Measurements from ENCODE around the gene ATE1. TPM values are rescaled to one million over a fixed set of nuclear protein-coding genes. Genes with fewer than 3 reads are reported as not detected.

Gene ATE1
- total and polyA plus RNA-seq, 8 donors, result 24.5 to 35.4 (median 31.9) TPM

DNA sequence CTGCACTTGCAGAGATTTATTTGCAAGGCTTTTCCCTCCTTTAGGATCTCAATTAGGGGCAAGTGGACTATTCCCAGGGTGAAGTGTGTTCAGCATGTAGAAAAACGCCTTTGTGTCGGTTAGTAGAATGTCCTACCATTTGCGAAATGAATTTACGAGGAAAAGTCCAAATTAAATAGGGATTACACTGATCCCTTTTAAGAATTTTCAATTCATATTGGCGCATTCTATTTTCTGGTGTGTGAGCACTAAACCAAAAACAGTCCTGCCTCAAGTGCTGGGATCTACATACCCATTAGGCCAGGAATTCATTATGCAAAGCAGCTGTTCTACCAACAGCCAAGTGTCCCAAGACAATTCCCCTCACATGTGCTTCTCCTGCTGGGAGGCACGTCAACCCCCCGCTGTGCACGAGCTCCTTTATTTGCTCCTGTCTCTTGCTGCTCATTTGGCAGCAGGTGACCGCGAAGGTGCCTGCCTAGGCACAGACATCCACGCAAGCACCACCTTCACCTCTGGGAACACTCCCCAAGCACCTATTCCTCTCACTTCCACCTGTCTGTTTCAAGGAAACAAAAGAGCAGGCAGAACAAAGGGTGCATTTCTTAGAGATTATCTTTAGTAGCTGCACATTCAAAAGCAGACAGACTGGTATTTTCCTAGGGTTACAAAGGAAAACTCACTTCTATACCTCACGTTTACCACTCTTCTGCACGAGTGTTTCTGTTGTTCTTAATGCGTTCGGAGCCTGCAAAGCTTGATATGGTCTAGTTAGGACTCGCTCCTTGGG is 195.0 kb downstream of the ATE1 start:
- intact Hi-C loops (cut with DNase I), result loop anchor here in 1 of 2 donors (10.0 kb wide), 1 partner anchor 788 kb away; no protein-coding TSS in a partner anchor
- H3K27ac ChIP-seq, result no peak overlapping the region

DNA sequence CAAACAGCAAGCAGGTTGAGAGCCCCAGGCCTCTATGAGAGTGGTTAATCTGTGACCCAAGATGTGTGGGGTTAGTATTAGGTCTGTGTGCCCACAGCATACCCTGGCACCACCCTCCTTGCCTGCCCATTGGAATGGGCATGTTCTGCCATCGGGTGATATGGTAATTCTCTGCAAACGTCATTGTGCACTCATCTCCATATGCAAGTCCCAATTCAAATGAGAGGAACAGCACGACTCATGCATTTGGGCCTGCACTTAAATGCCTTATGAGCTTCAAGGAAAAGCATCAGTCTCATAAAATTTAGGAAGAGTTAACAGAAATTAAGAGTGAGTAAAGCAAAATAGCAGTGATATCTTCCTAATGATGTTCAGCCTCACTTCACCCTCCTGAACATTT is 195.7 kb downstream of the ATE1 start:
- no peak overlapping the region for H3K27ac ChIP-seq
- intact Hi-C loops (cut with DNase I), result loop anchor here in 1 of 2 donors (10.0 kb wide), 1 partner anchor 787 kb away; no protein-coding TSS in a partner anchor
- ATAC-seq, result no peak
- H3K9me3 ChIP-seq, result no peaks in the 10 kb centered on the region
- peaks cover 4 to 55% of the 10 kb centered on the region in 2 donors for H3K27me3 ChIP-seq
- no peaks in the 10 kb centered on the region for H3K36me3 ChIP-seq
- H3K4me1 ChIP-seq, result peaks cover 0 to 2% of the 10 kb centered on the region in 2 donors
- TF ChIP-seq, protein P1, sequence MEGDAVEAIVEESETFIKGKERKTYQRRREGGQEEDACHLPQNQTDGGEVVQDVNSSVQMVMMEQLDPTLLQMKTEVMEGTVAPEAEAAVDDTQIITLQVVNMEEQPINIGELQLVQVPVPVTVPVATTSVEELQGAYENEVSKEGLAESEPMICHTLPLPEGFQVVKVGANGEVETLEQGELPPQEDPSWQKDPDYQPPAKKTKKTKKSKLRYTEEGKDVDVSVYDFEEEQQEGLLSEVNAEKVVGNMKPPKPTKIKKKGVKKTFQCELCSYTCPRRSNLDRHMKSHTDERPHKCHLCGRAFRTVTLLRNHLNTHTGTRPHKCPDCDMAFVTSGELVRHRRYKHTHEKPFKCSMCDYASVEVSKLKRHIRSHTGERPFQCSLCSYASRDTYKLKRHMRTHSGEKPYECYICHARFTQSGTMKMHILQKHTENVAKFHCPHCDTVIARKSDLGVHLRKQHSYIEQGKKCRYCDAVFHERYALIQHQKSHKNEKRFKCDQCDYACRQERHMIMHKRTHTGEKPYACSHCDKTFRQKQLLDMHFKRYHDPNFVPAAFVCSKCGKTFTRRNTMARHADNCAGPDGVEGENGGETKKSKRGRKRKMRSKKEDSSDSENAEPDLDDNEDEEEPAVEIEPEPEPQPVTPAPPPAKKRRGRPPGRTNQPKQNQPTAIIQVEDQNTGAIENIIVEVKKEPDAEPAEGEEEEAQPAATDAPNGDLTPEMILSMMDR (IDR thresholded peaks at IDR 0.05), result no peak
- no peak overlapping the region for H3K4me3 ChIP-seq
- DNase-seq, result no peak

More for the DNA sequence above, 195.0 kb downstream of the ATE1 start:
- Histone ChIP-seq H3K27me3 (peaks cover 4 to 57% of the 10 kb centered on the region in 2 donors), H3K4me1 (peaks cover 0 to 3% of the 10 kb centered on the region in 2 donors), H3K9me3 (no peaks in the 10 kb centered on the region), H3K36me3 (no peaks in the 10 kb centered on the region), H3K4me3 (no peak overlapping the region)
- ATAC-seq (no peak), DNase-seq (no peak)
- TF ChIP-seq, protein P1 (IDR thresholded peaks at IDR 0.05), result no peak

DNA sequence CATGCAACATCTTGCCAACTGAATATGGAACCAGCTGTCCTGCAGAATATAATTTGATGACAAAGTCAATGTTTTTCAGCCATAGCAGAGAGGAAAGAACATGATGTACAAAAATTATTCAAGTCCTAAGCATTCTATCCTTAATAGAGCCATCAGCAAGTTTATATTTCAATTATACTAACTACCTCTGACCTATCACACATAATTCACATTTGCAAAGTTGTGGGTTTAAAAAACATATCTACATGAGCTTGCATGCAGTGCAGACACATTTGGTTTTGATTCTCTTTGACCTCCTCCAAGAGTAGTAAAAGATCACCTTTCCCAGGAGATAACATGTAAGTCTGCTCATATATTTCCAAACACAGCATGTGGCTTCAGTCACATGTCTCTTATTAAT is 203.5 kb downstream of the ATE1 start:
- no peak for ATAC-seq
- intact Hi-C loops (cut with DNase I), result no loop called here
- no peaks in the 10 kb centered on the region for H3K9me3 ChIP-seq

DNA sequence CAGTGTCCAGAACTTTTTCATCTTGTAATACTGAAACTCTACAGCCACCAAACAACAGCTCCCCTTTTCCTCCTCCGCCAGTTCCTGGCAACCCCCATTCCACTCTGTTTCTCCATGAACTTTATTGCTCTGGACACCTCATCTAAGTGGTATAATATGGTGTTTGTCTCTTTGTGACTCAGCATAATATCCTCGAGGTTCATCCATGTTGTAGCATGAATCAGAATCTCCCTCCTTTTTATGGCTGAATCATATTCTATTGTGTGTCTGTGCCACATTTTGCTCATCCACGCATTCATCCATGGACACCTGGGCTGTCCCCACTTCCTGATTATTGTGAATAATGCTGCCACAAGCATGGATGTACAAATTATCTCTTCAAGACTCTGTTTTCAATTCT is 205.2 kb downstream of the ATE1 start:
- ATAC-seq (no peak), DNase-seq (no peak)
- H3K36me3 ChIP-seq, result no peaks in the 10 kb centered on the region
- TF ChIP-seq, protein P1 (IDR thresholded peaks at IDR 0.05), result no peak
- H3K9me3 ChIP-seq, result no peaks in the 10 kb centered on the region
- intact Hi-C loops (cut with DNase I), result no loop called here
- H3K27me3 ChIP-seq, result no peaks in the 10 kb centered on the region
- H3K27ac ChIP-seq, result no peak overlapping the region
- H3K4me3 ChIP-seq, result no peak overlapping the region
- no peaks in the 10 kb centered on the region for H3K4me1 ChIP-seq

More for the DNA sequence above, 203.5 kb downstream of the ATE1 start:
- Histone ChIP-seq H3K27ac (no peak overlapping the region), H3K36me3 (no peaks in the 10 kb centered on the region), H3K4me1 (no peaks in the 10 kb centered on the region), H3K4me3 (no peak overlapping the region), H3K27me3 (no peaks in the 10 kb centered on the region)
- TF ChIP-seq, protein P1 (IDR thresholded peaks at IDR 0.05), result no peak
- DNase-seq, result no peak

DNA sequence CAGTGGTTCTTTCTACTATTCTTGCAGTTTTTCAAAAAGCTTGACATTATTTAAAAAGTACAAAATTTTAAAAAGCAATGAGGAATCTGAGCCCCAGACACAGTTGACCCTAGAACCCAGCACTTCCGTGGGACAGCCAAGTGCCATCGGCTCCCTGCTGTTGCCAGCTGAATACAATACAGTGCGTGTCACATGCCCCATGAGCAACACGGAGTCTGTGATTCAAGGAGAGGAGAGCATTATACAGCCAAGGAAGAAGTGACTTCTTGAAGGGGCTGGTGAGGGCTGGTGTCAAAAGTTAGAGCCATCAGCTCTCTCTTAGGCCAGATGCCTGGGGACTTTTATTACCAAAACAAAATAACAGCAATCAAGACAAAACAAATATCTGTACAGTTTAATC is 206.6 kb downstream of the ATE1 start:
- TF ChIP-seq, protein P1 (IDR thresholded peaks at IDR 0.05), result no peak
- Histone ChIP-seq H3K27me3 (no peaks in the 10 kb centered on the region), H3K9me3 (no peaks in the 10 kb centered on the region), H3K36me3 (no peaks in the 10 kb centered on the region), H3K4me3 (no peak overlapping the region), H3K27ac (no peak overlapping the region), H3K4me1 (no peaks in the 10 kb centered on the region)
- intact Hi-C loops (cut with DNase I), result no loop called here
- DNase-seq (no peak), ATAC-seq (no peak)

Data from left lung (tissue), 10 donors.